K562 (cell line): Measurements from ENCODE around the gene PSMD7. TPM values are rescaled to one million over a fixed set of nuclear protein-coding genes. Genes with fewer than 3 reads are reported as not detected.
A peak's percentile ranks its signal among the peaks of the same experiment; 100 is the strongest.

ENCODE experiments used
- CBX5 ChIP-seq: IDR thresholded peaks from 2 replicates; pipeline ENCODE4 v1.6.1; 2014; ENCODE audit warnings: low read depth, borderline replicate concordance
- IRF2 ChIP-seq: sonication (generic); formaldehyde crosslinking; IDR thresholded peaks from 2 replicates; pipeline ENCODE4 v1.8.1; 2022; ENCODE audit warnings: mild to moderate bottlenecking, missing genetic modification reagents
- KAT2B ChIP-seq: IDR thresholded peaks from one replicate; pipeline ENCODE4 v1.6.1; 2012; ENCODE audit warnings: low read depth, mild to moderate bottlenecking, control low read depth, inconsistent platforms, low read length, moderate library complexity
- KAT7 ChIP-seq: sonication (generic); formaldehyde crosslinking; IDR thresholded peaks from 2 replicates; pipeline ENCODE4 v1.8.0; 2022; ENCODE audit warnings: missing genetic modification reagents, mild to moderate bottlenecking, borderline replicate concordance
- KLF6 ChIP-seq: fragments of 250-450 bp; sonication (Bioruptor Pico); IDR thresholded peaks from 2 replicates; pipeline ENCODE4 v1.4.0; 2020; ENCODE audit warnings: mild to moderate bottlenecking, moderate library complexity, borderline replicate concordance
- NCOA2 ChIP-seq, 2 experiments: fragments of 450-650 bp; IDR thresholded peaks; 2 replicates each; pipeline ENCODE4 v1.6.1; 2018; ENCODE audit warnings: mild to moderate bottlenecking in 2 of 2, moderate library complexity in 1 of 2; ENCODE audit not compliant: partially characterized antibody in 2 of 2
- SRF ChIP-seq, 2 experiments: fragments of 250-450, 450-650 bp in 1 of 2; sonication (Bioruptor Pico) in 1 of 2; sonication (generic) in 1 of 2; formaldehyde crosslinking; IDR thresholded peaks; 2 replicates each; pipeline versions ENCODE4 v1.5.0 to v1.5.1; 2020 to 2022; ENCODE audit warnings: mild to moderate bottlenecking in 1 of 2, missing genetic modification reagents in 1 of 2
- ZNF274 ChIP-seq: IDR thresholded peaks from 2 replicates; pipeline ENCODE4 v1.6.1; 2011; ENCODE audit warnings: low read depth, mild to moderate bottlenecking, low read length, moderate library complexity, borderline replicate concordance
- polyA plus RNA-seq, 8 experiments: library from polyadenylated mRNA; depleted of rRNA in 4 of 8; stranded (reverse) in 5 of 8; unstranded in 3 of 8; fragments of >200 nt; fragmentation: Nextera tagmentation in 2 of 8; fragmentation: Illumina TruSeq in 1 of 8; extraction: Ambion mirVana in 2 of 8; extraction: Trizol in 1 of 8; gene quantifications; 2 replicates each; pipeline versions ENCODE4 v1.2.1 to v1.2.3, GENCODE V29; 2011 to 2014; ENCODE audit warnings: inconsistent platforms in 1 of 8, missing spikeins in 1 of 8
- total RNA-seq, 7 experiments: library from RNA; depleted of rRNA in 6 of 7; stranded (reverse); fragments of >200 nt in 6 of 7; fragmentation: Illumina TruSeq in 2 of 7; extraction: Trizol in 2 of 7; gene quantifications; 2 replicates each; pipeline versions ENCODE4 v1.2.1 to v1.2.3, GENCODE V29; 2011 to 2021; ENCODE audit warnings: low replicate concordance in 1 of 7
- TF ChIP-seq, protein P1 (sequence below): fragments of 450-650 bp; IDR thresholded peaks from 2 replicates; pipeline ENCODE4 v1.6.1; 2016; ENCODE audit warnings: missing biosample characterization, missing genetic modification characterization
- TF ChIP-seq, protein P2 (sequence below): IDR thresholded peaks from 2 replicates; pipeline ENCODE4 v1.6.1; 2011; ENCODE audit warnings: borderline replicate concordance, low read depth, mild to moderate bottlenecking, moderate library complexity, low read length; ENCODE audit not compliant: insufficient read depth, poor library complexity, severe bottlenecking
- TF ChIP-seq, protein P3 (sequence below): fragments of 250-450 bp; sonication (Bioruptor Pico); IDR thresholded peaks from 2 replicates; pipeline ENCODE4 v1.4.0; 2020; ENCODE audit warnings: mild to moderate bottlenecking, moderate library complexity
- TF ChIP-seq, protein P4 (sequence below): fragments of 250-450 bp; sonication (Bioruptor Pico); IDR thresholded peaks from 2 replicates; pipeline ENCODE4 v1.8.0; 2022; ENCODE audit warnings: inconsistent platforms

Gene PSMD7
- total and polyA plus RNA-seq, 9 of the 15 experiments (the other 6 are each of a cell fraction or from before 2014, with no cell fraction given): 100 to 226 (median 156) TPM

DNA sequence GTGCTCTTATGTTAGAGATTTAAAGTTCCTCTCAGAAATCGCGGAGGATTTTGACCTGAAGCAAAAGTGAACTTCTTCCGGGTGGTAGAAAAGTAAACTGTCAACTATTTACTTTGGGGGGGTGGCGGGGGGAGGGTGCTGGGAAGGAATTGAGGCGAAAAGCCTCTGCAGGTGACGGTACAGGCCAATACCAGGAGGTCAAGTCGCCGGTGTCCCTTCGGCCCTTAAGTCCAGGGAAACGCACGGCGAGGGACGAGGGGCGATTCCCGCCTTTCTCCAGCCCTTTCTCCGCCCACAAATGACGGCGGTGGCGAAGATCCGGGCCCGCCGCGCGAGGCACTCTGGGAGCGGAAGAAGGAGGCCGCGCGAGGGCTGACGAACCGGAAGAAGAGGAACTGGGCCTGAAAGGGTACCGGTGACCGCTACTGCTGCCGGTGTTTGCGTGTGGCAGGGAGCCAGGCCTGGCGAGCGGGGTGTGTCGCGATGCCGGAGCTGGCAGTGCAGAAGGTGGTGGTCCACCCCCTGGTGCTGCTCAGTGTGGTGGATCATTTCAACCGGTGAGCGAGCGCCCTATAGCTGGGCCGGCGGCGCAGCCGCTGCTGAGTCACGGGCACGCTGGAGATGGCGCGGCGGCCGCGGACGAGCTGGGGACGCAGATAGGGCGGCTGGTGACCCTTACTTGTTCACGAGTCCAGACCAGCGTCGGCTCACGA lies at the start of gene PSMD7 (continued):
- no peak for TF ChIP-seq KLF6 (CRISPR knock-in tag)
- no peak for TF ChIP-seq NCOA2 (IDR thresholded peaks at IDR 0.05; ENCODE audit: partially characterized antibody in 2 of 2)
- TF ChIP-seq KAT2B: no peak
- TF ChIP-seq, protein P1, sequence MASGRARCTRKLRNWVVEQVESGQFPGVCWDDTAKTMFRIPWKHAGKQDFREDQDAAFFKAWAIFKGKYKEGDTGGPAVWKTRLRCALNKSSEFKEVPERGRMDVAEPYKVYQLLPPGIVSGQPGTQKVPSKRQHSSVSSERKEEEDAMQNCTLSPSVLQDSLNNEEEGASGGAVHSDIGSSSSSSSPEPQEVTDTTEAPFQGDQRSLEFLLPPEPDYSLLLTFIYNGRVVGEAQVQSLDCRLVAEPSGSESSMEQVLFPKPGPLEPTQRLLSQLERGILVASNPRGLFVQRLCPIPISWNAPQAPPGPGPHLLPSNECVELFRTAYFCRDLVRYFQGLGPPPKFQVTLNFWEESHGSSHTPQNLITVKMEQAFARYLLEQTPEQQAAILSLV (tag): no peak
- peak in 1 of 2 experiments; percentile 40; a peak in 1 of 4 replicates for TF ChIP-seq SRF (CRISPR knock-in tag; IDR thresholded peaks at IDR 0.05)
- TF ChIP-seq, protein P2, sequence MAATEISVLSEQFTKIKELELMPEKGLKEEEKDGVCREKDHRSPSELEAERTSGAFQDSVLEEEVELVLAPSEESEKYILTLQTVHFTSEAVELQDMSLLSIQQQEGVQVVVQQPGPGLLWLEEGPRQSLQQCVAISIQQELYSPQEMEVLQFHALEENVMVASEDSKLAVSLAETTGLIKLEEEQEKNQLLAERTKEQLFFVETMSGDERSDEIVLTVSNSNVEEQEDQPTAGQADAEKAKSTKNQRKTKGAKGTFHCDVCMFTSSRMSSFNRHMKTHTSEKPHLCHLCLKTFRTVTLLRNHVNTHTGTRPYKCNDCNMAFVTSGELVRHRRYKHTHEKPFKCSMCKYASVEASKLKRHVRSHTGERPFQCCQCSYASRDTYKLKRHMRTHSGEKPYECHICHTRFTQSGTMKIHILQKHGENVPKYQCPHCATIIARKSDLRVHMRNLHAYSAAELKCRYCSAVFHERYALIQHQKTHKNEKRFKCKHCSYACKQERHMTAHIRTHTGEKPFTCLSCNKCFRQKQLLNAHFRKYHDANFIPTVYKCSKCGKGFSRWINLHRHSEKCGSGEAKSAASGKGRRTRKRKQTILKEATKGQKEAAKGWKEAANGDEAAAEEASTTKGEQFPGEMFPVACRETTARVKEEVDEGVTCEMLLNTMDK: no peak
- TF ChIP-seq, protein P3, sequence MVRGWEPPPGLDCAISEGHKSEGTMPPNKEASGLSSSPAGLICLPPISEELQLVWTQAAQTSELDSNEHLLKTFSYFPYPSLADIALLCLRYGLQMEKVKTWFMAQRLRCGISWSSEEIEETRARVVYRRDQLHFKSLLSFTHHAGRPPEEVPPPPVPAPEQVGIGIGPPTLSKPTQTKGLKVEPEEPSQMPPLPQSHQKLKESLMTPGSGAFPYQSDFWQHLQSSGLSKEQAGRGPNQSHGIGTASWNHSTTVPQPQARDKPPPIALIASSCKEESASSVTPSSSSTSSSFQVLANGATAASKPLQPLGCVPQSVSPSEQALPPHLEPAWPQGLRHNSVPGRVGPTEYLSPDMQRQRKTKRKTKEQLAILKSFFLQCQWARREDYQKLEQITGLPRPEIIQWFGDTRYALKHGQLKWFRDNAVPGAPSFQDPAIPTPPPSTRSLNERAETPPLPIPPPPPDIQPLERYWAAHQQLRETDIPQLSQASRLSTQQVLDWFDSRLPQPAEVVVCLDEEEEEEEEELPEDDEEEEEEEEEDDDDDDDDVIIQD (CRISPR knock-in tag): no peak
- no peak for TF ChIP-seq CBX5
- TF ChIP-seq IRF2 (CRISPR knock-in tag): no peak
- TF ChIP-seq, protein P4, sequence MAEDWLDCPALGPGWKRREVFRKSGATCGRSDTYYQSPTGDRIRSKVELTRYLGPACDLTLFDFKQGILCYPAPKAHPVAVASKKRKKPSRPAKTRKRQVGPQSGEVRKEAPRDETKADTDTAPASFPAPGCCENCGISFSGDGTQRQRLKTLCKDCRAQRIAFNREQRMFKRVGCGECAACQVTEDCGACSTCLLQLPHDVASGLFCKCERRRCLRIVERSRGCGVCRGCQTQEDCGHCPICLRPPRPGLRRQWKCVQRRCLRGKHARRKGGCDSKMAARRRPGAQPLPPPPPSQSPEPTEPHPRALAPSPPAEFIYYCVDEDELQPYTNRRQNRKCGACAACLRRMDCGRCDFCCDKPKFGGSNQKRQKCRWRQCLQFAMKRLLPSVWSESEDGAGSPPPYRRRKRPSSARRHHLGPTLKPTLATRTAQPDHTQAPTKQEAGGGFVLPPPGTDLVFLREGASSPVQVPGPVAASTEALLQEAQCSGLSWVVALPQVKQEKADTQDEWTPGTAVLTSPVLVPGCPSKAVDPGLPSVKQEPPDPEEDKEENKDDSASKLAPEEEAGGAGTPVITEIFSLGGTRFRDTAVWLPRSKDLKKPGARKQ: no peak
- no peak; the same call in 1 of the 2 replicates for TF ChIP-seq KAT7 (CRISPR knock-in tag)
- no peak for TF ChIP-seq ZNF274
